Measurements from ENCODE around the gene ITGB1. TPM values are rescaled to one million over a fixed set of nuclear protein-coding genes. Genes with fewer than 3 reads are reported as not detected.

The ITGB1 gene
- total and polyA plus RNA-seq, 10 donors: 31.5 to 555 (median 316) TPM

DNA sequence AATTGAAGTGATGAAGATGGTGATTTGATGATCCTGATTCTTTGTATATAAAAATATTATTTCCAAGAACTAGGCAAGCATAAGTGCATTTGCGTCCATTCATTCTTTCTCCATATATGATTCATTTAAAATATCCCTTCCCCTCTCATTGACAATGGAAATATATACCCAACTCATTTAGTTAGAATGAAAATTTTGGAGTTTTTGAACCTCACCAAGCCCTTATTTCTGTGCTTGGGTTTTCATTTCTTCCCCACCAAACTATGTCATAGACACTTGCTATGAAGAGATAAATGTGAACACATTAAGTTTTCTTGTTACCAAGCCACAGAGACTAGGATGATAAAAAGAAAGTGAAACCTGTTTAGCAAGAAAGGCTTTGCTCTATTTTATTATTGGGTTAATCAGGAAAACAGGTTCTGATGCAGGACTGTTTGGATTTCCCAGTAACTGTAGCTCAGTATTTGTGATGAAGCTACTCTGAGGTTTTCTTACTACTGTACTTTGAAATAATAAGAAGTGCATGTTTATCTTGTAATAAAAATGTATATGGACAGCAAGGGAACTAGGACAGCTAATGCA, 68.3 kb downstream of the ITGB1 start:
- H3K36me3 ChIP-seq: peaks cover 0 to under 1% (median 0%) of the 10 kb centered on the region in 6 donors
- intact Hi-C loops (cut with DNase I; ENCODE audit: low total_unique reads): no loop called here
- 92 to 100% (median 94%) methylated on average over 1 of the region's 1 CpG for WGBS, 5 donors
- H3K4me1 ChIP-seq: peaks cover 0 to 5% (median 0%) of the 10 kb centered on the region in 6 donors
- TF ChIP-seq POLR2A (IDR thresholded peaks at IDR 0.05): no peak
- TF ChIP-seq POLR2AphosphoS5 (IDR thresholded peaks at IDR 0.05): no peak
- TF ChIP-seq, protein P1, sequence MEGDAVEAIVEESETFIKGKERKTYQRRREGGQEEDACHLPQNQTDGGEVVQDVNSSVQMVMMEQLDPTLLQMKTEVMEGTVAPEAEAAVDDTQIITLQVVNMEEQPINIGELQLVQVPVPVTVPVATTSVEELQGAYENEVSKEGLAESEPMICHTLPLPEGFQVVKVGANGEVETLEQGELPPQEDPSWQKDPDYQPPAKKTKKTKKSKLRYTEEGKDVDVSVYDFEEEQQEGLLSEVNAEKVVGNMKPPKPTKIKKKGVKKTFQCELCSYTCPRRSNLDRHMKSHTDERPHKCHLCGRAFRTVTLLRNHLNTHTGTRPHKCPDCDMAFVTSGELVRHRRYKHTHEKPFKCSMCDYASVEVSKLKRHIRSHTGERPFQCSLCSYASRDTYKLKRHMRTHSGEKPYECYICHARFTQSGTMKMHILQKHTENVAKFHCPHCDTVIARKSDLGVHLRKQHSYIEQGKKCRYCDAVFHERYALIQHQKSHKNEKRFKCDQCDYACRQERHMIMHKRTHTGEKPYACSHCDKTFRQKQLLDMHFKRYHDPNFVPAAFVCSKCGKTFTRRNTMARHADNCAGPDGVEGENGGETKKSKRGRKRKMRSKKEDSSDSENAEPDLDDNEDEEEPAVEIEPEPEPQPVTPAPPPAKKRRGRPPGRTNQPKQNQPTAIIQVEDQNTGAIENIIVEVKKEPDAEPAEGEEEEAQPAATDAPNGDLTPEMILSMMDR (IDR thresholded peaks at IDR 0.05 in 8 of 11, conservative IDR thresholded peaks at IDR 0.05 in 3 of 11): no peak
- no peak for DNase-seq
- no peak overlapping the region for H3K4me3 ChIP-seq
- no peak overlapping the region for H3K27ac ChIP-seq
- no peaks in the 10 kb centered on the region for H3K27me3 ChIP-seq (replicated peaks in 1 of 7)
- H3K9me3 ChIP-seq: no peaks in the 10 kb centered on the region

DNA sequence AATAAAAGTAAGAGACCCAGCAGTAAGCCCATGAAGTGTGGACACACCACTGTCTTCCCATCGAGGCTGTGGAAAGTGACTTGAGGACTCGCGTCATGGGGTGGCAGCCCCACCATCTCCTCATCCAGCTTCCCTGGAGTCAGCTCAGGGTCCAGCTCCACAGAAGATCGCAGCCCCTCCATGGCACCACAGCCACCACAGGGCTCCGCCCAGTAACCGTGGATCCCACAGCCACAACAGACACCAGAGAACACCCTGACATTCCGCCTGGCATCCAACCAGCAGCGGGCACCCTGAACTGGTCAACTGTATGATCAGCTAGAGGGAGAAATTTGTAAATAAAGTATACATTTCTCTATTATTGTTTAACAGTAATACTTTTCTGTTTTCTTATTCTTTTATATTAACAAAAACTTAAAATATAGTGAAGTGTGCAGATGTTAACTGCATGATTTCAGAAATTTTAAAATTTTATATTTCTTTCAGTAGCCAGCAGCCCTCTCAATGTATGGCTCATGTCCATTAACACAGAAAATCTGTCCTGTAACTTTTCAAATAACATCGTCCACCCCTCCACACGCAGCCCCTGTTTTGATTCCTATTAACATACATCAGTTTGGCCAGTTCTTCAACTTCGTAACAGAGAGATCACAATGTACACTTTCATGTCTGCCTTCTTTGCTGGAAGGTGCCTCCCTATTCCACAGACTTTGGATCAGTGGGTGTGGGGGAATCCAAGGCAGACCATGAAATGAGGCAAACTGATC, 69.7 kb downstream of the ITGB1 start:
- no peaks in the 10 kb centered on the region for H3K27me3 ChIP-seq (replicated peaks in 1 of 7)
- H3K27ac ChIP-seq: no peak overlapping the region
- intact Hi-C loops (cut with DNase I; ENCODE audit: low total_unique reads): no loop called here
- TF ChIP-seq, protein P1 (IDR thresholded peaks at IDR 0.05 in 8 of 11, conservative IDR thresholded peaks at IDR 0.05 in 3 of 11): no peak
- TF ChIP-seq POLR2A (IDR thresholded peaks at IDR 0.05): no peak
- TF ChIP-seq POLR2AphosphoS5 (IDR thresholded peaks at IDR 0.05): no peak
- H3K9me3 ChIP-seq: no peaks in the 10 kb centered on the region
- no peak for DNase-seq
- 91 to 98% (median 96%) methylated on average over 11 of the region's 11 CpGs for WGBS, 5 donors
- no peak overlapping the region for H3K4me3 ChIP-seq
- no peaks in the 10 kb centered on the region for H3K36me3 ChIP-seq
- peaks cover 0 to 5% (median 0%) of the 10 kb centered on the region in 6 donors for H3K4me1 ChIP-seq

DNA sequence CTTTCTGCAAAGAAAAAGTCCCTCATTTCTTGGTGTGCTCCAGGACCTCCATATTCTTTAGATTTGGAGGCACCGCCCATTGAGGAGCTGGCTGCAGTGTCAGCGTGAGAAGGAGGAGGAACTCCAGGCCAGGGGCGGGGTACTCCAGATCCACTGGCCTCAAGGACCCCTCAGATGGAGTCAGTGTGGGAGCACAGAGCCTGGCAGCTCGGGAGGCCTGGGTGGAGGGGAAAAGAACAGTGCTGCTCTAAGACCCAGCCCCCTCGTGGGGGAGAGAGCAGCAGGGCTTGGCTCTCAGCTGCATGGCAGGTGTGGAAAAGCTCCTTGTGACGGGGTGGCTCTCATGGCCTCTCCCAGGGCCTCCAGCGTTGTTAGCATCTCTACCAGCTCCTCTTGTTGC, 70.5 kb downstream of the ITGB1 start:
- TF ChIP-seq POLR2A (IDR thresholded peaks at IDR 0.05) (no peak), POLR2AphosphoS5 (IDR thresholded peaks at IDR 0.05) (no peak)
- TF ChIP-seq, protein P1 (IDR thresholded peaks at IDR 0.05 in 8 of 11, conservative IDR thresholded peaks at IDR 0.05 in 3 of 11): no peak
- H3K4me1 ChIP-seq: peaks cover 0 to 5% (median 0%) of the 10 kb centered on the region in 6 donors
- H3K36me3 ChIP-seq: no peaks in the 10 kb centered on the region
- H3K9me3 ChIP-seq: no peaks in the 10 kb centered on the region
- no peak for DNase-seq
- H3K27me3 ChIP-seq (replicated peaks in 1 of 7): no peaks in the 10 kb centered on the region
- H3K4me3 ChIP-seq: no peak overlapping the region
- 84 to 92% (median 88%) methylated on average over 7 of the region's 7 CpGs for WGBS, 5 donors
- no peak overlapping the region for H3K27ac ChIP-seq
- intact Hi-C loops (cut with DNase I; ENCODE audit: low total_unique reads): no loop called here

DNA sequence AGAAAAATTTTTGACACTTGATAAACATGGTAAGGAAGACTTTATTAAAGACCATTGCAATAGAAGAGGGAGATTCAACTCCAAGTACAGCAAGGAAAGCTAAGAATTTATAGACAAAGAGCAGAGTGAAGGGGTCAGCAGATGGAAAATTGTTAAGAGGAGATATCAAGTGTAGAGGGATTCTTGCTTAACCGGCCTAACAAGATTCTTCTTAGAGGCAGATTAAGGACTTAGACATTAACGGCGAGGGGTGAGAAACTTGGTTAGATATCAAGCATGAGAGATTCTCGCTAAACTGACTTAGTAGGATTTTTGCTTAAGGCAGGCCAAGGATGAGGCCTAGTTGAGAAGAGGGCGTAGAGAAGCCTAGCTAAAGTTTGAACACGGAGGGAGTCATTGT, 76.0 kb downstream of the ITGB1 start:
- no peaks in the 10 kb centered on the region for H3K4me1 ChIP-seq
- 93 to 97% (median 95%) methylated on average over 6 of the region's 6 CpGs for WGBS, 5 donors
- TF ChIP-seq, protein P1 (IDR thresholded peaks at IDR 0.05 in 8 of 11, conservative IDR thresholded peaks at IDR 0.05 in 3 of 11): no peak
- TF ChIP-seq POLR2A (IDR thresholded peaks at IDR 0.05): no peak
- TF ChIP-seq POLR2AphosphoS5 (IDR thresholded peaks at IDR 0.05): no peak
- H3K9me3 ChIP-seq: no peaks in the 10 kb centered on the region
- intact Hi-C loops (cut with DNase I; ENCODE audit: low total_unique reads): no loop called here
- no peak overlapping the region for H3K27ac ChIP-seq
- no peaks in the 10 kb centered on the region for H3K36me3 ChIP-seq
- DNase-seq: no peak
- H3K4me3 ChIP-seq: no peak overlapping the region
- H3K27me3 ChIP-seq (replicated peaks in 1 of 7): no peaks in the 10 kb centered on the region
